Glutamatergic neuron (in vitro differentiated cells): ENCODE data around the gene TATDN2. TPM values are rescaled to one million over a fixed set of nuclear protein-coding genes. Genes with fewer than 3 reads are reported as not detected.

ENCODE experiments used
- DNase-seq: peaks from one replicate; pipeline ENCODE4 v3.0.0; 2022
- H3K27ac Mint-ChIP-seq: one replicate; pipeline ENCODE4 v1.8.0; 2020; ENCODE audit warnings: mild to moderate bottlenecking, mixed read lengths, inconsistent platforms; ENCODE audit not compliant: unreplicated experiment
- H3K27me3 Mint-ChIP-seq: one replicate; pipeline ENCODE4 v1.8.0; 2020; ENCODE audit warnings: mild to moderate bottlenecking, moderate library complexity, mixed read lengths, inconsistent platforms; ENCODE audit not compliant: unreplicated experiment
- H3K36me3 Mint-ChIP-seq: one replicate; pipeline ENCODE4 v1.8.0; 2020; ENCODE audit warnings: mild to moderate bottlenecking, mixed read lengths, inconsistent platforms; ENCODE audit not compliant: unreplicated experiment
- H3K4me1 Mint-ChIP-seq: one replicate; pipeline ENCODE4 v1.8.0; 2020; ENCODE audit warnings: mild to moderate bottlenecking, low read depth, mixed read lengths, inconsistent platforms; ENCODE audit not compliant: unreplicated experiment
- H3K4me3 Mint-ChIP-seq: one replicate; pipeline ENCODE4 v1.8.0; 2020; ENCODE audit warnings: mild to moderate bottlenecking, mixed read lengths, inconsistent platforms; ENCODE audit not compliant: unreplicated experiment
- H3K9me3 Mint-ChIP-seq: one replicate; pipeline ENCODE4 v1.8.0; 2020; ENCODE audit warnings: mild to moderate bottlenecking, moderate library complexity, mixed read lengths, inconsistent platforms; ENCODE audit not compliant: unreplicated experiment
- total RNA-seq: library from RNA; stranded (reverse); fragmentation: NEBNext Ultra II Directional; extraction: Animal tissue kit (Norgen Biotek cat#: 25700); gene quantifications from one replicate; pipeline ENCODE4 v1.2.1, GENCODE V29; 2021; ENCODE audit not compliant: unreplicated experiment
- TF ChIP-seq, protein P1 (sequence below): fragments of 200-600 bp; sonication (generic); IDR thresholded peaks from one replicate; pipeline ENCODE4 v1.5.0; 2021; ENCODE audit not compliant: partially characterized antibody, unreplicated experiment

Gene TATDN2
- total RNA-seq, 1 donor from 2014 or later: 24.7 TPM

DNA sequence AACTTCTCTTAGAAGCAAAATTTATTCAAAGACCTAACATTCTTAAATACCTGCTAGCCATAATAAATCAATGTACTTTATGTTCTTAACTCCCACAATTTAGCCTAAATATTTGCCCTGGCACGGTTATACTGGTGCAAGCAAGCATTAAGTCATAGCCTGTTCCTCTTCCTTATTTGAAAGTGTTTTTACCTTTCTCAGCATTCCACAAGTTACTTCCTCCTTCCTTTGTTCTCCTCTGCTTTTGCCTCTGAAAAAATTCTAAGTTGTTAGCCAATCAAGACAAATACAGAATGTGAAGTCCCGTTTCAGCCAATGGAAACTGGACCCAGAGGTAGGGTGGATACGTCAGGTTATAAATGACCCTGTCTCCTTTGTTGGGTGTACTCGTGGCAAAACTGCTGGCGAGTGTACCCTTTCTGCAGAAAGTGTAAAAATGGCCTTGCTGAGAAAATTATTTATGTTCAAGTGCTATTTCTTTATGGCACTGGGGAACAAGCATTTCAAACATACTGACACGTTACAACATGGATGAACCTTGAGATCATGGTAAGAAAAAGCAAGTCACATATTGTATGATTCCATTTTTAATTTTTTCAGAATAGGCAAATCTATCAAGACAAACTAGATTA is 3.1 kb upstream of the TATDN2 start:
- peaks cover 6% of the 10 kb centered on the region for H3K9me3 Mint-ChIP-seq
- no peak overlapping the region for H3K27ac Mint-ChIP-seq
- peaks cover 1% of the 10 kb centered on the region for H3K27me3 Mint-ChIP-seq
- TF ChIP-seq, protein P1, sequence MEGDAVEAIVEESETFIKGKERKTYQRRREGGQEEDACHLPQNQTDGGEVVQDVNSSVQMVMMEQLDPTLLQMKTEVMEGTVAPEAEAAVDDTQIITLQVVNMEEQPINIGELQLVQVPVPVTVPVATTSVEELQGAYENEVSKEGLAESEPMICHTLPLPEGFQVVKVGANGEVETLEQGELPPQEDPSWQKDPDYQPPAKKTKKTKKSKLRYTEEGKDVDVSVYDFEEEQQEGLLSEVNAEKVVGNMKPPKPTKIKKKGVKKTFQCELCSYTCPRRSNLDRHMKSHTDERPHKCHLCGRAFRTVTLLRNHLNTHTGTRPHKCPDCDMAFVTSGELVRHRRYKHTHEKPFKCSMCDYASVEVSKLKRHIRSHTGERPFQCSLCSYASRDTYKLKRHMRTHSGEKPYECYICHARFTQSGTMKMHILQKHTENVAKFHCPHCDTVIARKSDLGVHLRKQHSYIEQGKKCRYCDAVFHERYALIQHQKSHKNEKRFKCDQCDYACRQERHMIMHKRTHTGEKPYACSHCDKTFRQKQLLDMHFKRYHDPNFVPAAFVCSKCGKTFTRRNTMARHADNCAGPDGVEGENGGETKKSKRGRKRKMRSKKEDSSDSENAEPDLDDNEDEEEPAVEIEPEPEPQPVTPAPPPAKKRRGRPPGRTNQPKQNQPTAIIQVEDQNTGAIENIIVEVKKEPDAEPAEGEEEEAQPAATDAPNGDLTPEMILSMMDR: no peak
- H3K4me1 Mint-ChIP-seq: peaks cover under 1% of the 10 kb centered on the region
- DNase-seq: no peak
- H3K4me3 Mint-ChIP-seq: no peak overlapping the region
- peaks cover 4% of the 10 kb centered on the region for H3K36me3 Mint-ChIP-seq

DNA sequence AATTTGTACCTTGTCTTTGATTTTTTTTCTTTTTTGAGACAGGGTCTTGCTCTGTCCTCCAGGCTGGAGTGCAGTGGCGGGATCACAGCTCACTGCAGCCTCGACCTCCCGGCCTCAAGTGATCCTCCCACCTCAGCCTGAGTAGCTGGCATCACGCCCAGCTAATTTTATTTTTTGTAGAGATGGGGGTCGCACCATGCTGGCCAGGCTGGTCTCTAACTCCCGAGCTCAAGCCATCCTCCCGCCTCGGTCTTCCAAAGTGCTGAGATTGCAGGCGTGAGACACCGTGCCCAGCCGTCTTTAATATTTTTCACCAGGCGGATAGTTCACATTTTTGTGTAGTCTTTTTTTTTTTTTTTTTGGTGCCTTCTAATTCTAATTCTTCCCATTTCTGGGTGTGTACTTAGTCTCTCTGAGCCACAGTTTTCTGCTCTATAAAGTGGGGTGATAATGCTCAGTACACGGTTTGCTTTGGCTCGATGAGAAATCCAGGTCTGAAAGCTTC is 528 bp upstream of the TATDN2 start:
- peak overlapping the region; percentile 80 for H3K4me3 Mint-ChIP-seq
- TF ChIP-seq, protein P1: no peak
- H3K4me1 Mint-ChIP-seq: peaks cover 2% of the 10 kb centered on the region
- DNase-seq: no peak
- H3K9me3 Mint-ChIP-seq: peaks cover 8% of the 10 kb centered on the region
- peak overlapping the region; percentile 68 for H3K27ac Mint-ChIP-seq
- H3K36me3 Mint-ChIP-seq: peaks cover 4% of the 10 kb centered on the region
- peaks cover 2% of the 10 kb centered on the region for H3K27me3 Mint-ChIP-seq

DNA sequence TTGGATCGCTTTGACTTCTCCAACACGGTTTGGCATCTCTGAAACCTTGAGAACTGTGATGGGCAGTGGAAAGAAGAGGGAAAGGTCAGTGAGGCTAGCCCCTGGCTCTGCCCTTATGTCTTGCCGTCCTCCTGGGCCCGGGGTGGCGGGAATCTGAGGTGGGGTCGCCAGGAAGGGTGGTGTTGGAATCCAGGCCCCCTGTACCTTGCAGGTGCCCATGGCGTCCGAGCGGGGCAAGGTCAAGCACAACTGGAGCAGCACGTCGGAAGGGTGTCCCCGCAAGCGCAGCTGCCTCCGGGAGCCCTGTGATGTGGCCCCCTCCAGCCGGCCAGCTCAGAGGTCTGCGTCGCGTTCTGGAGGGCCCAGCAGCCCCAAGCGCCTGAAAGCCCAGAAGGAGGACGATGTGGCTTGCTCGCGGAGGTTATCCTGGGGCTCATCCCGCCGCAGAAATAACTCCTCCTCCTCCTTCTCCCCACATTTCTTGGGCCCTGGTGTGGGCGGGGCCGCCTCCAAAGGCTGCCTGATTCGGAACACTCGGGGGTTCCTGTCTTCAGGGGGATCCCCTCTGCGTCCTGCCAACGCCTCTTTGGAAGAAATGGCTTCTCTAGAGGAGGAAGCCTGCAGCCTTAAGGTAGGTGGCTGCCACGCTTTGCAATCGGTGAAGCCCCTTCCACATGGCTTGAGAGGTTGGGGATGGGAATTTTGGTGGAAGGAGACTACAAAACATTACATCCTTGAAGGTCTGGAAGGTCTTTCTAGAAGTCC is 907 bp downstream of the TATDN2 start:
- H3K36me3 Mint-ChIP-seq: peaks cover 4% of the 10 kb centered on the region

DNA sequence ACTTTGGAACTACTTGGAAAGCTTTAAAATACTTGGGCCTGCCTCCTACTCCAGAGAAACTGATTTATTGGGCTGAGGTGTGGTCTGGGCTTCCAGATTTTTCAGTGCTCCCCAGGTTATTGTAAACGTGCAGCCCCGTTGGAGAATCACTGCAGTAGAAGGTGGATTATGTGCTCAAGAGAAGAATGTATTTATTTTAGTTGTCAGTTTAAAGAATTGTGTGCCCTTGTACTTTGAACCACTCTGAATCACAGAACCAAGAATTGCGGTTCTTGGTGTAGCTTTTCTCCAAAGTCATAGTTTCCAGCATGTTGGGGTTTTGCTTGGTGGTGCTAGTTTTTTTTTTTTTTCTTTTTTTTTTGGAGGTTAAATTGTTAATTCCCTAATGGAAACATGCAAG is 1.6 kb downstream of the TATDN2 start:
- Mint-ChIP-seq H3K9me3 (peaks cover 6% of the 10 kb centered on the region), H3K27me3 (peaks cover 2% of the 10 kb centered on the region), H3K27ac (no peak overlapping the region)

More for the DNA sequence above, 907 bp downstream of the TATDN2 start:
- H3K4me3 Mint-ChIP-seq: peak overlapping the region; percentile 91
- peaks cover 2% of the 10 kb centered on the region for H3K27me3 Mint-ChIP-seq
- peaks cover 2% of the 10 kb centered on the region for H3K4me1 Mint-ChIP-seq
- H3K27ac Mint-ChIP-seq: peak overlapping the region; percentile 75
- H3K9me3 Mint-ChIP-seq: peaks cover 8% of the 10 kb centered on the region
- TF ChIP-seq, protein P1: no peak
- peak; percentile 30 for DNase-seq

More for the DNA sequence above, 1.6 kb downstream of the TATDN2 start:
- H3K36me3 Mint-ChIP-seq: peaks cover 4% of the 10 kb centered on the region
- H3K4me3 Mint-ChIP-seq: peak overlapping the region; percentile 91
- TF ChIP-seq, protein P1: no peak
- no peak for DNase-seq
- peaks cover 2% of the 10 kb centered on the region for H3K4me1 Mint-ChIP-seq
